GM19193 (cell line): ENCODE results near the gene ITCH.

ENCODE experiments used
- POLR2A ChIP-seq: IDR thresholded peaks from 4 replicates; pipeline ENCODE4 v1.6.1; 2011; ENCODE audit not compliant: insufficient read depth, insufficient read length; ENCODE audit errors: extremely low read depth

ITCH gene

GRCh38 chr20:34337982-34338726 lies 24.9 kb upstream of the ITCH start:
- TF ChIP-seq POLR2A: no peak

- no peak for TF ChIP-seq POLR2A
These were observed 19.4 kb upstream of the ITCH start for GRCh38 chr20:34343458-34344211.

GRCh38 chr20:34344238-34344637 lies 18.8 kb upstream of the ITCH start:
- TF ChIP-seq POLR2A: no peak

- no peak for TF ChIP-seq POLR2A
These were observed 17.7 kb upstream of the ITCH start for GRCh38 chr20:34345402-34345736.

GRCh38 chr20:34347571-34347970 lies 15.5 kb upstream of the ITCH start:
- TF ChIP-seq POLR2A: no peak

- TF ChIP-seq POLR2A: no peak
These were observed 13.0 kb upstream of the ITCH start for GRCh38 chr20:34350095-34350494.

- no peak for TF ChIP-seq POLR2A
These were observed 7.6 kb upstream of the ITCH start for GRCh38 chr20:34355427-34355826.

- TF ChIP-seq POLR2A: no peak
These were observed 491 bp upstream of the ITCH start for GRCh38 chr20:34362502-34363061.

GRCh38 chr20:34363465-34364222 lies 571 bp downstream of the ITCH start:
- no peak for TF ChIP-seq POLR2A

- no peak for TF ChIP-seq POLR2A
These were observed 1.1 kb downstream of the ITCH start for GRCh38 chr20:34364223-34364506.

- TF ChIP-seq POLR2A: no peak
These were observed 2.7 kb downstream of the ITCH start for GRCh38 chr20:34365765-34366213.

- TF ChIP-seq POLR2A: no peak
These were observed 4.1 kb downstream of the ITCH start for GRCh38 chr20:34367155-34367554.

- TF ChIP-seq POLR2A: no peak
These were observed 5.5 kb downstream of the ITCH start for GRCh38 chr20:34368547-34368946.

GRCh38 chr20:34369265-34369664 lies 6.2 kb downstream of the ITCH start:
- TF ChIP-seq POLR2A: no peak

GRCh38 chr20:34370062-34370461 lies 7.0 kb downstream of the ITCH start:
- TF ChIP-seq POLR2A: no peak
